Measurements from ENCODE around the gene EPSTI1.
"Not testable (repeated sequence)": the region's sequence is repeated elsewhere in the genome, so short reads cannot be mapped to it uniquely, and the experiment has no call there.

The EPSTI1 gene, protein sequence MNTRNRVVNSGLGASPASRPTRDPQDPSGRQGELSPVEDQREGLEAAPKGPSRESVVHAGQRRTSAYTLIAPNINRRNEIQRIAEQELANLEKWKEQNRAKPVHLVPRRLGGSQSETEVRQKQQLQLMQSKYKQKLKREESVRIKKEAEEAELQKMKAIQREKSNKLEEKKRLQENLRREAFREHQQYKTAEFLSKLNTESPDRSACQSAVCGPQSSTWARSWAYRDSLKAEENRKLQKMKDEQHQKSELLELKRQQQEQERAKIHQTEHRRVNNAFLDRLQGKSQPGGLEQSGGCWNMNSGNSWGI

DNA sequence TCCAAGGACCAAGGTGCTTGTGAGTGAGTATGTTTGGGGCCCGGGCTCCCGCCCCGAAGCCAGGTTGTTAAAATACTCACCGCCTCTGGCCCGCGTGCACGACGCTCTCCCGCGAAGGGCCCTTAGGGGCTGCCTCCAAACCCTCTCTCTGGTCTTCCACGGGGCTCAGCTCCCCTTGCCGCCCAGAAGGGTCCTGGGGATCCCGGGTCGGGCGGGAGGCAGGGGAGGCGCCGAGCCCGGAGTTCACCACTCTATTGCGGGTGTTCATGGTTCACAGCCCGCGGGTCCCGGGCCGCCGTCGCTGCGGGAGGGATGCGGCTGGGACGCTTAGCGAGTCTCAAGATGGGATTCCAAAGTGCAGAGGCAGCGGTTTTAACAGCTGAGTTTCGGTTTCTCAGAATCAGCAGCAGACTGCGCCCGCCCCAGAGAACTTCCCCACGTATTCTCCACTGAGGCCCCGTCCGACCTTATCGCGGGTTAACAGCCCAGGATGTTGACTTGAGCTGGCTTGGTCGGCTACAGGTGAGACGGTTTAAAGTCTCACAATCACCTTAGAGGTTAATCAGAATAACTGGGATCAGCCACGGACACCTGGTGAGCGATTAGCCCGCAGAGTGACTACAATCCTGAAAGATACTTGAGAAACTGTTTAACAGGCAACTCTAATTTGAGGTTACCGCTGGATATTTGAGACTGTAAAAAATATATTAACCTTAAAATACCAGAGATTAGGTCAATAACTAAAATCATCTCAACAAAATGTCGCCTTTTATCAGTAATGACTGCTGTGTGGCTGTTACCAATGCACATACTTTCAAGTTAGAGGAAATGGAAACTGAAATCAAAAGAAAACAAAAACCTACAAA is at the start of gene EPSTI1:
Gene EPSTI1, minus strand, starts transcription at position 344 of the 866 bp plus-strand sequence. Its CDS starts 76 bp downstream, at position 268.
- peak; percentile 37 for DNase-seq (ENCODE audit: insufficient read length, low spot score)
- peak; percentile 96 for FAIRE-seq

DNA sequence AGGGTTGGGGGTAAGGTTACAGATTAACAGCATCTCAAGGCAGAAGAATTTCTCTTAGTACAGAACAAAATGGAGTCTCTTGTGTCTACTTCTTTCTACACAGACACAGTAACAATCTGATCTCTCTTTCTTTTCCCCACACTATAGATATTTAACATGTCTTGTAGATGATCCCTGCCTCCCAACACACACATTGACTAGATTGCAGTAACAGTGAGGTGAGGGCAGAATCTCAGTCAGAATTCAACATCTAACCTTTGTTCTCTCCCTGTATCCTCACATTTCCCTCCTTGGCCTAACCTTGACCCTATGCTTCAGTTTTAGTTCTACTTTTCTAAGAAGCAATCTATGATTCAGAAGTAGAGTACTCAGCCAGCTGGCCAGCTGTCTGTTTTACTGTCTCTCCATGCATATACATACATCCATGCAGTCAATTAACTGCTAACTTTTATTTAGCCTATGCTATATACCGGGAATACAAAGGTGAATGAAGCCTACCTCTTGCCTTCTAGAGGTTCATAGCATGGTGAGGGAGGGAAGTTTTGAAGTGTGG is 49.4 kb upstream of the EPSTI1 start:
- FAIRE-seq (peak; percentile 66), DNase-seq (ENCODE audit: insufficient read length, low spot score) (no peak)

DNA sequence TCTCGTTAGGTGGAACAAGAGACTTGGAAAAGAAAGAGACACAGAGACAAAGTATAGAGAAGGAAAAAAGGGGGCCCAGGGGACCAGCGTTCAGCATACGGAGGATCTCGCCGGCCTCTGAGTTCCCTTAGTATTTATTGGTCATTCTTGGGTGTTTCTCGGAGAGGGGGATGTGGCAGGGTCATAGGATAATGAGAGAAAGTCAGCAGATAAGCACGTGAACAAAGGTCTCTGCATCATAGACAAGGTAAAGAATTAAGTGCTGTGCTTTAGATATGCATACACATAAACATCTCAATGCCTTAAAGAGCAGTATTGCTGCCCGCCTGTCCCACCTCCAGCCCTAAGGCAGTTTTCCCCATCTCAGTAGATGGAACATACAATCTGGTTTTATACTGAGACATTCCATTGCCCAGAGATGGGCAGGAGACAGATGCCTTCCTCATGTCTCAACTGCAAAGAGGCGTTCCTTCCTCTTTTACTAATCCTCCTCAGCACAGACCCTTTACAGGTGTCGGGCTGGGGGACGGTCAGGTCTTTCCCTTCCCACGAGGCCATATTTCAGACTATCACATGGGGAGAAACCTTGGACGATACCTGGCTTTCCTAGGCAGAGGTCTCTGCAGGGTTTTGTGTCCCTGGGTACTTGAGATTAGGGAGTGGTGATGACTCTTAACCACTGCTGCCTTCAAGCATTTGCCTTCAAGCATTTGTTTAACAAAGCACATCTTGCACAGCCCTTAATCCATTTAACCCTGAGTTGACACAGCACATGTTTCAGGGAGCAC is 48.7 kb upstream of the EPSTI1 start:
- DNase-seq (ENCODE audit: insufficient read length, low spot score); FAIRE-seq: not testable (repeated sequence)

DNA sequence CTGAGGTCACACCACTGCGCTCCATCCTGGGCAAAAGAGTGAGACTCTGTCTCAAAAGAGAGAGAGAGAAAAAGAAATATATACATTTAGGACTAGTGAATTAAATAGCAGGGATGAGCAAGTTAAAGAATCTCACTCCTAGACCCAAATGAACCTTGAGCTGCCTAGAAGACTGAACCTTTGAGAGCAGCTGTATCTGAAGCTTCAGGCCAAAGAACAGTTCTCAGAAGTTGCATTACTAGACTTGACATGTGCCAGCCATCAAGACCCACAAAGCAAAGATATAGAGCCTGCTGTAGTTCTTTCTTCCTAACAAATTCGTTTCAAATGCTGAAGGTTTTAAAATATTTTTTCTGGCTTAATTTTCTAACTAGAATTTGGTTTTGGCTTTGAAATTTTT is 47.9 kb upstream of the EPSTI1 start:
- FAIRE-seq (peak; percentile 71), DNase-seq (ENCODE audit: insufficient read length, low spot score) (no peak)

DNA sequence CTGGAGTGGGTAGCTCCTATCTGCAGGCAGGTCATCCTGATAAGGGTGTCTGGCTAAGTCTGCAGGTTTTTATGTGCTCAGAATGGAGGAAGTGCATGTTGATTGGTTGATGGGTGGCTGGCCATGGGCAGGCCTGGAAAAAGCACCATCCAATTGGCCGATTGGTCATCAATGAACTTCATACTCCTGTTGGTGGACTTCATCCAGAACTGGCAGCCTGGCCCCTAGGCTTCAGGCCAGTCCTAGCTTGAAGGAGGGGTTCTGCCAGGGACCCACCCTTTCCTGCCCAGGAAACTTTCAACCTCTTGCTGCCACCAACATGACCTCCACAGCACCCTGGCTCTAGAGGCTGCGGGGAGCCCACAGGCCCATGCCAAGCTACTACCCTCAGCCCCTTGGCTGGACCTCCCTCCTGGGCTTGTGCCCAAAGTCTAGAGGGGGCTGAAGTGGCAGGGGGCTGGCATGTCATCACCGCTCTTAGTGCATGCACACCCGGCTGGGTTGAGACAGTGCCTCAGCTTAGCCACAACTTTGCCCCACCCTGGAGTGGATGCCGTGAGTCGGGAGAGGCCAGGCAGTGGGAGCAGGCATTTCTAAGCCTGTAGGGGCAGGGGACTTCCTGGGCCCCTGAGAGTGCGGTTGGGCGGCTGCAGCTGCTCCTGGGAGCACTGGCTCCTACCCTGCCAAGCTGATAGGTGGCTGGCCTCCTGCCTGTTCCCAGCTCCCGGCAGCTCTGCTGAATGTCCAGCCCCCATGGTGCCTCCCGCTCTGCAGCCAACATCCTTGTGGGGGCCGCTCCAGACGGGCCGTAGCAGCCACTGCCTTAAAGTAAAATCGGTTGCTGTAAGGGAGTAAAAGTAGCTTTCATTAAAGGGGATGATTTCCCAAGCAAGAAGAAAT is 44.6 kb upstream of the EPSTI1 start:
- FAIRE-seq: no peak
- DNase-seq (ENCODE audit: insufficient read length, low spot score): no peak

DNA sequence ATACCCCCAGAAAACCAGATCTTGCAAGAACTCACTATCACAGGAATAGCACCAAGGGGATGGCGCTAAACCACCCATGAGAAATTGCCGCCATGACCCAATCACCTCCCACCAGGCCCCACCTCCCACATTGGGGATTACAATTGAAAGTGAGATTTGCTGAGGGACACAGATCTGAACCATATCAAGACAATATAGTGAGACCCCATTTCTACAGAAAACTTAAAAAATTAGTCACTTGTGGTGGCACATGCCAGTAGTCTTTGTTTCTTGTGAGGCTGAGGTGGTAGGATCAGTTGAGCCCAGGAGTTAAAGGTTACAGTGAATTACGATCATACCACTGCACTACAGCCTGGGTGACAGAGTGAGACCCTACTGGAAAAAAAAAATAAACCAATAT is 41.0 kb upstream of the EPSTI1 start:
- FAIRE-seq (no peak), DNase-seq (ENCODE audit: insufficient read length, low spot score) (no peak)

DNA sequence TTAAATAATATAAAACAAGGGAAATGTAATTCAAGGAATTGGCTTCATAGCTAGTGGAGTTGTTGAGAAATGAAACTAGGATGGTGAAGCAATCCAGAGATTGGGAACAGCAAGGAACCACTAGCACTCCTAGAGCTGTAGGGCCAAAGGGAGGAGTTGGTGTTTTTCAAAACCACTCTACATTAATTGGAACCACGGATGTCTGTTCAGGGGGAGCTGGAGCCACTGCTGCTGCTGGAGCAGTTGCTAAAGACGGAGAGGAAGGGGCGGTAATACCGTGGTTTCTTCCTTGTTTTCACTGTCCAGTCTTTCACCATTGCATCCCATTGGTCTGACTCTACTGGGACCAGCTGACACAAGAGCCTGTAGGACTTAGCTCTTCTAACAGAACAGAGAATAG is 39.8 kb upstream of the EPSTI1 start:
- no peak for FAIRE-seq
- DNase-seq (ENCODE audit: insufficient read length, low spot score): no peak

DNA sequence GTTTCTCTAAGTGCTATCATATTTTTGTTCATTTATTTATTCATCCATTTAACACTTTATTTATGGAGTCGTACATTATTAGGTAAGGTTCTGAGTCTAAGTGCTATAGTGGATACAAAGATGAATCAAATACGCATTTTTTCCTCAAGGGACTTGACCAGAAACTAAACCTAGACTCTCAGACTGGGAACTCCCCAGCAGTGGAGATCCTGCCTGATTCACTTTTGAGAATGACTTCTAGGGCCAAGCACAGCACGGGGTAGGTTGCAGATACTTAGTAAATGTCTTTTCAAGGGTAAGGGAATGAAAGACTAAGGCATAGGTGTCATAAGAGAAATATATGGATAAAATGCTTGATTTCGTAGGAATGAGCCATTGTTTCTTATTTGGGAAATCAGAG is 38.5 kb upstream of the EPSTI1 start:
- DNase-seq (ENCODE audit: insufficient read length, low spot score) (no peak), FAIRE-seq (peak; percentile 69)

DNA sequence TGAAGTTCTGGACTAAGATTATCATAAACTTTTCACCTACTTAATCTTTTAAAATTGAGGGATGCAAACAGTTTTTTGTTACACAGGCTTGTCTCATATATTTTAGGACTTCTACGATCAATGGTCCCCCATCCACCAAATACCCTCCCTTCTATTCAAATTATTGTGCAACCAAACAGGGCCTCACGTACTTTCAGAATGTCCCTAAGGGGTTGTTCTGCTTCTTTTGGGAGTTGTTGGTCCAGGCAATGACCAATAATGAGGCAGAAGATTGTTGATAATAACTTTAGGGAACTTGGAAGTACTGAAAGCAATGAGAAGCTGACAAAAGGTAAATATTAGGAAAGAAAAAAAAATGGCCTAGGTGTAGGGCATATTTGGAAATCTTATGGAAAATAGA is 34.2 kb upstream of the EPSTI1 start:
- no peak for DNase-seq (ENCODE audit: insufficient read length, low spot score)
- FAIRE-seq: peak; percentile 49

DNA sequence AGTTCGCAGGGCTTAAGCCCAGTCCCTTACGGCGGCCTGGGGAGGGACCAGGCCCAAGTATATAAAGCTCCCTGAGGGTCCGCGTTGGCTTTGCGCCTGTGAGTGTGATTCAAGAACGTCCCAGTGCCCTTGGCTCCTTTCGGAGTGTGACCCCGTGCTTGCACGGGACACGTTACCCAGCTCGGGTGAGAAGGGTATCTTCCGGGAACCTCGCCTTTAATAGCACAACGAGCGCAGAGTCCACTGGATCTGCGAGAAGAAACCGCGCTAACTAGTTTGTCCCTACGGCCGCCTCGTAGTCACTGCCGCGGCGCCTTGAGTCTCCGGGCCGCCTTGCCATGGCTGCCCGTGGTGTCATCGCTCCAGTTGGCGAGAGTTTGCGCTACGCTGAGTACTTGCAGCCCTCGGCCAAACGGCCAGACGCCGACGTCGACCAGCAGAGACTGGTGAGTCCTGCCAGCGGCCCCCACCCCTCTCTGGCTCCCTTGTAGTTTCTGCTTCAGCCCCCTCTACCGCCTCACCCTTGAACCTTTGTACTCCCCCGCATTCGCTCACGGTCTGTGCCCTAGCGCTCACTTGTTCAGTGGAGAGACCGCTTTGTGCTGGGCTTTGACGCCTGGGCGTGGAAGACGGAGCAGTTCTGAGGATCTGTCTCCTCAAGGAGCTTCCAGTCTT is 31.4 kb upstream of the EPSTI1 start, which contains the start of gene DNAJC15:
Gene DNAJC15, plus strand, starts transcription at position 298 of the 675 bp plus-strand sequence. Its CDS starts 41 bp downstream, at position 339.
- DNase-seq (ENCODE audit: insufficient read length, low spot score): peak; percentile 54
- FAIRE-seq: peak; percentile 90

DNA sequence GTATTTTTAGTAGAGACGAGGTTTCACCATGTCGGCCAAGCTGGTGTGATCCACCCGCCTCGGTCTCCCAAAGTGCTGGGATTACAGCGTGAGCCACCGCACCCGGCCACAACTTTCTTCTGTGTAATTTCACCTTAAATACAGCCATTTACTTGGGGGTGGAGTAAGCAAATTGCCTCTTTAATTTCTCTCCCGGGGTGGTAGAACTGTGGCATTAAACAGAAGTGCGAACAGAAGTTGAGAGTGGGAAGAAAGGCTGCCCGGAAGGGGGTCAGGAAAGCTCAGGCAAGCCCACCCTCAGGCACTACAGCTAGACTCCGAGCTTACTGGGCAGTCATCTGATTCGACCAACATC is 30.9 kb upstream of the EPSTI1 start:
- FAIRE-seq (no peak), DNase-seq (ENCODE audit: insufficient read length, low spot score) (no peak)

DNA sequence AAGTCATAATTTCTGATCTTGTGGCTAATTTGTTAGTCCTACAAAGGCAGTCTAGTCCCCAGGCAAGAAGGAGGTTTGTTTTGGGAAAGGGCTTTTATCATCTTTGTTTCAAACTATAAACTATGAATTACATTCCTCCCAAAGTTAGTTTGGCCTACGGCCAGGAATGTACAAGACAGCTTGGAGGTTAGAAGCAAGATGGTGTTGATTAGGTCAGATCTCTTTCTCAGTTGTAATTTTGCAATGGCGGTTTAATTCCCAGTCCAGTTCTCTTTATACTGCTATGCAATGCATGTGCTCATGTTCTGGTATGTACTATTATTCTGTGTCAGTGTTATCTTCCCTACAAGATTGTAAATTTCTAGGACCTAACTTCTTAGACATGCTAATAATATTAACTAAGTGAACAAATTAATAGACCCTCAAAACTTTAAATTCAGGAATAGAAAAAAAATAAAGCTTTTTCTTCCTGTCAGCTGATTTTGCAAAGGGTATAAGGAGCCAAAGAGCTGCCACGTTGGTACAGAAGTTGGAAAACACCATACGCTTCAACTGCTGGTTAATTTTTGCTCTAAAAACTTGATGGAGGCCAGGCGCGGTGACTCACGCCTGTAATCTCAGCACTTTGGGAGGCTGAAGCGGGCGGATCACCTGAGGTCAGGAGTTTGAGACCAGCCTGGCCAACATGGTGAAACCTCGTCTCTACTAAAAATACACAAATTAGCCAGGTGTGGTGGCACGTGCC is 30.1 kb upstream of the EPSTI1 start:
- DNase-seq (ENCODE audit: insufficient read length, low spot score) (no peak), FAIRE-seq (no peak)

DNA sequence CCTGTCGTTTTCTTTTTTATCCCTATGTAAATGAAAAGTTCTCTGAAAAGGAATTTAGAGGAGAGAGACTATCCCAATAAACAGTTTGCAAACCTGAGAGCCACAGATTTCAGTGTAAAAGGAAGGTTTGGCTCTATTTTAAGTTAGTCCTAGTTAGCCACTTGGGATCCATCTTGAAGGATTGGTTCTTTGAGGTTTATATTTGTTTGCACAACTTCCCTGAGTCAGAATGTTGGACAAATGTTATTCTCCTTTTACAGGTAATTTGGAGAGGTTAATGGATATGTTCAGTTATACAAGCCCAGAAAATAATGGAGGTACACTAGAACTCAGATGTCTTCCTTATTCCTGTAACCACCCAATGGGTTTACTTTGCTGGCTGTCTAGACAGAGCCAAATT is 28.8 kb upstream of the EPSTI1 start:
- DNase-seq (ENCODE audit: insufficient read length, low spot score): no peak
- FAIRE-seq: no peak

DNA sequence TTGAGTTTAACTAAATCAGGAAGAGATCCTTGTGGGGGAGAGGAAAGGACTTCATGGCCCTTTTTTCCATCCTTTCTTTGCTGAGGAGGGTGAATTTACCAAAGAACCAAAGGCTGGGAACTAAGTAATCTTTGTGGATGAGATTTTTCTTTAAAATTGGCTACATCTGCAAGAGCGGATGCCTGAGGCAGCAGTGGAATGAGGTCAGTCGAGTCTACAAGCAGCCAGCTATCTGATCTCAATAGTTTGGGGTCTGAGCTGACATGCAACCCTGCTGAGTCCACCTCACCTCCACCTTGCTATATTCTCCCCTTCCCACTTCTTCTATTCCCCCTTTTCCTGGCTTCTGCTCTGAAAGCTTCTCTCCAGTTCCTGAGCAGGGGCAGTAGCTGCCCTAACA is 27.8 kb upstream of the EPSTI1 start:
- DNase-seq (ENCODE audit: insufficient read length, low spot score) (no peak), FAIRE-seq (no peak)

DNA sequence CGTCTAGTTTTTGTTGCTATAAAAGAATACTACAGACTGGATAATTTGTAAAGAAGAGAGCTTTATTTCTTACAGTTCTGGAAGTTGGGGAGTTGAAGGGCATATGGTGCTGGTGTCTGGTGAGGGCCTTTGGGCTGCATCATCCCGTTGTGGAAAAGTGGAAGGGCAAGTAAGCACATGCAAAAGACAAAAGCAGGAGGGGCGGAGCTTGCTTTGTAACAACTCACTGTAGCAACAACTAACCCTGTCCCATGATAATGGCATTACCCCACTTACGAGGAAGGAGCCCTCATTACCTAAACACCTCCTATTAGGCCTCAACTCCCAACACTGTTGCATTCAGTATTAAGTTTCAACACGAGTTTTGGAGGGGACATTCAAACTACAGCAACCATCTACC is 24.2 kb upstream of the EPSTI1 start:
- FAIRE-seq (no peak), DNase-seq (ENCODE audit: insufficient read length, low spot score) (no peak)

DNA sequence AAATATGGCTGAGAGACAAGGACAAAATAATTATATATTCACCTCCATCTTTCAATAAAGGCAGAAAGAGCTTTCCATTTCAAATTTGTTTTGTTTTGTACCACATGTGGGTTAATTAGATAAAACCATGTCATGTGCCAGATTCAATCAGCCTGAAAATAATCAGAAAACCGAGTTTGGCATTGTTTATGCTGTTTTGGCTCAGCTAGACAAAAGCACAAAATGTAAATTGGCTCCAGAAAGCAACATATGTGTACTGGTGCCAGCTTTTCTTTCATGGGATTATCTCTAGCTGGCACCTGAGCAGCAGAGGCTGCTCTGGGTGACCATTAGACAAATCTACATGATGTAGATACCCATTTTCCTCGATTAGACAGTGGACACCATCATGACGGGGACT is 22.1 kb upstream of the EPSTI1 start:
- DNase-seq (ENCODE audit: insufficient read length, low spot score) (no peak), FAIRE-seq (no peak)

DNA sequence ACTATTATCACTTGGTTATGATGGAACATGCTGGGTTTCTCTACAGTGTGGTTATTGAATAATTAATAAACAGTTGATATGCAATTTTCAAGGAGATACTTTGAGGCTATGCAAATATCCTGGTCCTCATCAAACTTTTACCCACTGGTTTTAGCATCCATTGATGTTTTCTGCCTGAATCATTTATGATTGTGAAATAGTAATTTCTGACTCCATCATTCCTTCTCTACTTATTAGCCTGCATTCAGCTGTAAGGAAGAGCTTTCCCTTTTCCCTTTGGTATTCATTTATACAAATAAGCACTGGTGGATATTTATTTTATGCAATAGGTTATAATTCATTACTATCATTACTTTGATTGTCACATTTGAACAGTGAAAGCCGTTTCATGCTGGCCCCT is 17.5 kb upstream of the EPSTI1 start:
- no peak for FAIRE-seq
- no peak for DNase-seq (ENCODE audit: insufficient read length, low spot score)

DNA sequence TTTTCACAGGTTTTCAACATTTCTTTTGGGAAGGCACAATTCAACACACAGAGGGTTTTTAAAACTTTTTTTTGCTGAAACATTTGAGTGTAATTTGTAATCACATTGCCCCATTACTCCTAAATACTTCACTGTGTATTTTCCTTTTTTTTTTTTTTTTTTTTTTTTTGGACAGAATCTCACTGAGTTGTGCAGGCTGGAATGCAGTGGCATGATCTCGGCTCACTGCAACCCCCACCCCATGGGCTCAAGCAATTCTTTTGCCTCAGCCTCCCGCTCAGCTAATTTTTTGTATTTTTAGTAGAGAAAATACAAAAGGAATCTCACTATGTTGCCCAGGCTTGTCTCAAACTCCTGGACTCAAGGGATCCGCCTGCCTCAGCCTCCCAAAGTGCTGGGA is 16.6 kb upstream of the EPSTI1 start:
- no peak for DNase-seq (ENCODE audit: insufficient read length, low spot score)
- no peak for FAIRE-seq
